Measurements from ENCODE around the gene DDX59.

Gene DDX59

GRCh38 chr1:200669314-200670241 is at the start of gene DDX59:
TSS of gene DDX59 (minus strand) at chr1:200669907. CDS start at chr1:200666740, 3,167 bp downstream.
- DNase-seq (ENCODE audit: low spot score), result peak; percentile 89

- no peak for DNase-seq (ENCODE audit: low spot score)
These were observed 44.9 kb upstream of the DDX59 start for GRCh38 chr1:200714504-200715187.

- no peak for DNase-seq (ENCODE audit: low spot score)
These were observed 40.5 kb upstream of the DDX59 start for GRCh38 chr1:200710166-200710565.

GRCh38 chr1:200708769-200709168 is 39.1 kb upstream of the DDX59 start:
- DNase-seq (ENCODE audit: low spot score), result no peak

GRCh38 chr1:200708161-200708560 is 38.5 kb upstream of the DDX59 start:
- no peak for DNase-seq (ENCODE audit: low spot score)

GRCh38 chr1:200707116-200707515 is 37.4 kb upstream of the DDX59 start:
- DNase-seq (ENCODE audit: low spot score), result no peak

GRCh38 chr1:200706111-200706814 is 36.6 kb upstream of the DDX59 start:
- no peak for DNase-seq (ENCODE audit: low spot score)

- DNase-seq (ENCODE audit: low spot score), result no peak
These were observed 35.3 kb upstream of the DDX59 start for GRCh38 chr1:200704986-200705500.

- DNase-seq (ENCODE audit: low spot score), result no peak
These were observed 30.2 kb upstream of the DDX59 start for GRCh38 chr1:200699871-200700270.

- DNase-seq (ENCODE audit: low spot score), result no peak
These were observed 25.0 kb upstream of the DDX59 start for GRCh38 chr1:200694738-200695137.

- DNase-seq (ENCODE audit: low spot score), result no peak
These were observed 23.6 kb upstream of the DDX59 start for GRCh38 chr1:200693327-200693726.

- DNase-seq (ENCODE audit: low spot score), result no peak
These were observed 22.6 kb upstream of the DDX59 start for GRCh38 chr1:200692316-200692715.

GRCh38 chr1:200686620-200687019 is 16.9 kb upstream of the DDX59 start:
- no peak for DNase-seq (ENCODE audit: low spot score)

GRCh38 chr1:200684015-200684414 is 14.3 kb upstream of the DDX59 start:
- no peak for DNase-seq (ENCODE audit: low spot score)

- DNase-seq (ENCODE audit: low spot score), result no peak
These were observed 13.6 kb upstream of the DDX59 start for GRCh38 chr1:200683298-200683697.

GRCh38 chr1:200681231-200681630 is 11.5 kb upstream of the DDX59 start:
- no peak for DNase-seq (ENCODE audit: low spot score)

GRCh38 chr1:200676829-200677228 is 7.1 kb upstream of the DDX59 start:
- no peak for DNase-seq (ENCODE audit: low spot score)

GRCh38 chr1:200675588-200675852 is 5.8 kb upstream of the DDX59 start:
- DNase-seq (ENCODE audit: low spot score), result no peak

GRCh38 chr1:200674838-200675587 is 5.3 kb upstream of the DDX59 start:
- DNase-seq (ENCODE audit: low spot score), result no peak

- DNase-seq (ENCODE audit: low spot score), result no peak
These were observed 4.5 kb upstream of the DDX59 start for GRCh38 chr1:200673952-200674823.

- DNase-seq (ENCODE audit: low spot score), result no peak
These were observed 1.6 kb upstream of the DDX59 start for GRCh38 chr1:200671235-200671786.
